CD14-positive monocyte (primary cell): Measurements from ENCODE around the gene LUZP2. TPM values are rescaled to one million over a fixed set of nuclear protein-coding genes. Genes with fewer than 3 reads are reported as not detected.

Experiments used
- DNase-seq, 3 donors: peaks; one replicate each; pipeline ENCODE4 v3.0.0-alpha.2; 2011 to 2022
- H2AFZ ChIP-seq: 2 replicates; pipeline ENCODE4 v1.6.0; 2012; ENCODE audit warnings: mild to moderate bottlenecking, low read depth, low read length, inconsistent platforms; ENCODE audit not compliant: insufficient read depth, poor library complexity, severe bottlenecking
- H3K27ac ChIP-seq, 2 donors: 1 replicate in 1 of 2; 2 replicates in 1 of 2; pipeline ENCODE4 v1.5.1; 2012 to 2013; ENCODE audit warnings: low read length in 2 of 2, control low read depth in 1 of 2, inconsistent platforms in 1 of 2, low read depth in 1 of 2, mild to moderate bottlenecking in 1 of 2
- H3K27me3 ChIP-seq, 2 donors: one replicate each; pipeline versions ENCODE4 v1.6.0 to v1.6.1; 2011 to 2013; ENCODE audit warnings: low read length in 2 of 2; ENCODE audit not compliant: control insufficient read depth in 2 of 2, insufficient read depth in 2 of 2
- H3K36me3 ChIP-seq, 2 donors: replicated peaks in 1 of 2; 1 replicate in 1 of 2; 2 replicates in 1 of 2; pipeline versions ENCODE4 v1.5.1 to v1.6.1; 2012 to 2013; ENCODE audit warnings: low read length in 2 of 2, control low read depth in 1 of 2, inconsistent platforms in 1 of 2, mild to moderate bottlenecking in 1 of 2; ENCODE audit not compliant: insufficient read depth in 2 of 2, control insufficient read depth in 1 of 2
- H3K4me1 ChIP-seq, 2 donors: 1 replicate in 1 of 2; 2 replicates in 1 of 2; pipeline versions ENCODE4 v1.5.1 to v1.6.1; 2012 to 2013; ENCODE audit warnings: low read length in 2 of 2, control low read depth in 1 of 2, inconsistent platforms in 1 of 2, mild to moderate bottlenecking in 1 of 2, moderate library complexity in 1 of 2; ENCODE audit not compliant: insufficient read depth in 2 of 2, control insufficient read depth in 1 of 2
- H3K4me2 ChIP-seq: replicated peaks from 2 replicates; pipeline ENCODE3; 2012; ENCODE audit warnings: low read length, moderate library complexity, mild to moderate bottlenecking; ENCODE audit not compliant: poor library complexity, severe bottlenecking; ENCODE audit errors: extremely low read depth
- H3K4me3 ChIP-seq, 3 experiments: fragments of 200-600 bp in 1 of 3; sonication (generic) in 1 of 3; replicated peaks in 1 of 3; 1 replicate in 2 of 3; 2 replicates in 1 of 3; pipeline ENCODE4 v1.5.1; 2011 to 2013; ENCODE audit warnings: low read length in 3 of 3, mild to moderate bottlenecking in 3 of 3, control low read depth in 2 of 3, low read depth in 2 of 3, inconsistent platforms in 1 of 3, moderate library complexity in 1 of 3
- H3K79me2 ChIP-seq: 2 replicates; pipeline ENCODE4 v1.6.0; 2012; ENCODE audit warnings: mild to moderate bottlenecking, control low read depth, inconsistent platforms, low read length, moderate library complexity; ENCODE audit not compliant: insufficient read depth
- H3K9ac ChIP-seq: 2 replicates; pipeline ENCODE4 v1.6.0; 2017; ENCODE audit warnings: low read length, mild to moderate bottlenecking; ENCODE audit not compliant: insufficient read depth, poor library complexity, severe bottlenecking
- H3K9me3 ChIP-seq, 2 donors: replicated peaks in 1 of 2; 1 replicate in 1 of 2; 2 replicates in 1 of 2; pipeline versions ENCODE4 v1.5.1 to v1.6.1; 2012 to 2013; ENCODE audit warnings: low read length in 2 of 2, control low read depth in 1 of 2; ENCODE audit not compliant: control insufficient read depth in 1 of 2, insufficient read depth in 1 of 2
- H4K20me1 ChIP-seq: 2 replicates; pipeline ENCODE4 v1.6.0; 2012; ENCODE audit warnings: mild to moderate bottlenecking, low read length, control low read depth, moderate library complexity; ENCODE audit not compliant: insufficient read depth
- H3K27ac Mint-ChIP-seq, 7 donors: one replicate each; pipeline ENCODE4 v1.8.0; 2020; ENCODE audit warnings: mild to moderate bottlenecking in 7 of 7, mixed read lengths in 7 of 7, moderate library complexity in 6 of 7, inconsistent platforms in 2 of 7
- H3K27me3 Mint-ChIP-seq, 3 donors: one replicate each; pipeline ENCODE4 v1.8.0; 2021 to 2022; ENCODE audit warnings: low read depth in 3 of 3, mild to moderate bottlenecking in 3 of 3, mixed read lengths in 3 of 3, moderate library complexity in 3 of 3, inconsistent platforms in 1 of 3
- H3K36me3 Mint-ChIP-seq, 2 donors: one replicate each; pipeline ENCODE4 v1.8.0; 2020; ENCODE audit warnings: mixed read lengths in 2 of 2, inconsistent platforms in 1 of 2, mild to moderate bottlenecking in 1 of 2
- H3K4me1 Mint-ChIP-seq: one replicate; pipeline ENCODE4 v1.8.0; 2020; ENCODE audit warnings: mild to moderate bottlenecking, mixed read lengths
- H3K4me3 Mint-ChIP-seq, 2 donors: one replicate each; pipeline ENCODE4 v1.8.0; 2020; ENCODE audit warnings: mild to moderate bottlenecking in 2 of 2, mixed read lengths in 2 of 2, moderate library complexity in 1 of 2
- H3K9me3 Mint-ChIP-seq, 7 donors: one replicate each; pipeline ENCODE4 v1.8.0; 2020 to 2022; ENCODE audit warnings: mixed read lengths in 7 of 7, mild to moderate bottlenecking in 6 of 7, moderate library complexity in 6 of 7, inconsistent platforms in 2 of 7
- WGBS: methylation state at CpG from one replicate; pipeline ENCODE4 v1.1.5; 2013; ENCODE audit warnings: missing lambda C conversion rate; ENCODE audit not compliant: insufficient coverage; 5-methylcytosine and 5-hydroxymethylcytosine counted together
- intact Hi-C, 2 donors: fragments of 100-400 bp; cut with micrococcal nuclease; formaldehyde crosslinking; loops; one replicate each; pipeline versions ENCODE4 v1.15.0 to v1.15.1; 2023
- polyA plus RNA-seq, 3 donors: library from polyadenylated mRNA; depleted of rRNA in 1 of 3; unstranded in 2 of 3; stranded (reverse) in 1 of 3; fragments of 300-500 nt in 2 of 3; fragments of >200 nt in 1 of 3; fragmentation: Illumina TruSeq in 2 of 3; gene quantifications; 1 replicate in 2 of 3; 2 replicates in 1 of 3; pipeline ENCODE4 v1.2.3, GENCODE V29; 2012 to 2021
- TF ChIP-seq, protein P1 (sequence below): fragments of 200-600 bp; IDR thresholded peaks from one replicate; pipeline ENCODE4 v1.8.0; 2022; ENCODE audit warnings: antibody characterized with exemption, mild to moderate bottlenecking

The LUZP2 gene
- polyA plus RNA-seq, 3 donors = not detected

DNA sequence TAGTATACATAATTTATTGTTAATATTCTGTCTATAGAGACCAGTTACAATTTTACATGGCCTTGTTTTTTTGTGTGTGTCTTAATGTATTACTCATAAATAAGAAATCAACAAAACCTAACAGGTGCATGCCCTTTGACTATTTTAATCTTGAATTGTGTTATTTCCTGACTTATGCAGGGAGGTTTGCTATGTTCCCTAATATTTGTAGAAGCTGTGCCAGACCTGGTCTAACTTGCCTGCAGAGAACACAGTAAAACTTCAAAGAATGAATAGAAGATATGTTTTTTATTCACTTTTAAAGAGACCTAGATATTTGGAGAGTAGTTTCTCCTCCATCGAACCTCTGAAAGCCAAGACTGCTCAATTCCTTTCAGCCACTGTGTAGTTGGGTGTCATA is 234.7 kb downstream of the LUZP2 start:
- Mint-ChIP-seq H3K4me1 (no peaks in the 10 kb centered on the region), H3K36me3 (no peaks in the 10 kb centered on the region), H3K27me3 (peaks cover 0 to 1% (median 0%) of the 10 kb centered on the region in 3 donors), H3K4me3 (no peak overlapping the region), H3K27ac (no peak overlapping the region), H3K9me3 (no peaks in the 10 kb centered on the region)
- intact Hi-C loops = no loop called here
- Histone ChIP-seq H3K9me3 (no peaks in the 10 kb centered on the region), H3K79me2 (no peaks in the 10 kb centered on the region), H2AFZ (no peak overlapping the region), H3K4me3 (no peak overlapping the region), H3K4me1 (no peaks in the 10 kb centered on the region), H3K27me3 (no peaks in the 10 kb centered on the region), H3K36me3 (no peaks in the 10 kb centered on the region), H4K20me1 (no peaks in the 10 kb centered on the region), H3K4me2 (no peak overlapping the region), H3K27ac (no peak overlapping the region), H3K9ac (no peak overlapping the region)
- no peak for DNase-seq
- WGBS = no CpG with 5 or more reads among the region's 1 CpG
- TF ChIP-seq, protein P1, sequence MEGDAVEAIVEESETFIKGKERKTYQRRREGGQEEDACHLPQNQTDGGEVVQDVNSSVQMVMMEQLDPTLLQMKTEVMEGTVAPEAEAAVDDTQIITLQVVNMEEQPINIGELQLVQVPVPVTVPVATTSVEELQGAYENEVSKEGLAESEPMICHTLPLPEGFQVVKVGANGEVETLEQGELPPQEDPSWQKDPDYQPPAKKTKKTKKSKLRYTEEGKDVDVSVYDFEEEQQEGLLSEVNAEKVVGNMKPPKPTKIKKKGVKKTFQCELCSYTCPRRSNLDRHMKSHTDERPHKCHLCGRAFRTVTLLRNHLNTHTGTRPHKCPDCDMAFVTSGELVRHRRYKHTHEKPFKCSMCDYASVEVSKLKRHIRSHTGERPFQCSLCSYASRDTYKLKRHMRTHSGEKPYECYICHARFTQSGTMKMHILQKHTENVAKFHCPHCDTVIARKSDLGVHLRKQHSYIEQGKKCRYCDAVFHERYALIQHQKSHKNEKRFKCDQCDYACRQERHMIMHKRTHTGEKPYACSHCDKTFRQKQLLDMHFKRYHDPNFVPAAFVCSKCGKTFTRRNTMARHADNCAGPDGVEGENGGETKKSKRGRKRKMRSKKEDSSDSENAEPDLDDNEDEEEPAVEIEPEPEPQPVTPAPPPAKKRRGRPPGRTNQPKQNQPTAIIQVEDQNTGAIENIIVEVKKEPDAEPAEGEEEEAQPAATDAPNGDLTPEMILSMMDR = no peak

GRCh38 chr11:24734742-24735237 is 237.9 kb downstream of the LUZP2 start:
- Histone ChIP-seq H3K4me2 (no peak overlapping the region), H3K9me3 (no peaks in the 10 kb centered on the region), H2AFZ (no peak overlapping the region), H3K79me2 (no peaks in the 10 kb centered on the region), H3K36me3 (no peaks in the 10 kb centered on the region), H3K4me1 (no peaks in the 10 kb centered on the region), H4K20me1 (no peaks in the 10 kb centered on the region), H3K27me3 (no peaks in the 10 kb centered on the region), H3K9ac (no peak overlapping the region), H3K4me3 (no peak overlapping the region), H3K27ac (no peak overlapping the region)
- Mint-ChIP-seq H3K4me1 (no peaks in the 10 kb centered on the region), H3K9me3 (no peaks in the 10 kb centered on the region), H3K4me3 (no peak overlapping the region), H3K27ac (no peak overlapping the region), H3K27me3 (peaks cover 0 to 3% (median 0%) of the 10 kb centered on the region in 3 donors), H3K36me3 (no peaks in the 10 kb centered on the region)
- no peak for DNase-seq
- WGBS = 60% methylated on average over 1 of the region's 3 CpGs
- TF ChIP-seq, protein P1 = no peak
- intact Hi-C loops = no loop called here
